CD1c-positive myeloid dendritic cell (primary cell): Measurements from ENCODE around the gene SCP2.

ENCODE experiments used
- DNase-seq: peaks from one replicate; pipeline ENCODE4 v3.0.0-alpha.2; 2016; ENCODE audit errors: extremely low spot score

The SCP2 gene

DNA sequence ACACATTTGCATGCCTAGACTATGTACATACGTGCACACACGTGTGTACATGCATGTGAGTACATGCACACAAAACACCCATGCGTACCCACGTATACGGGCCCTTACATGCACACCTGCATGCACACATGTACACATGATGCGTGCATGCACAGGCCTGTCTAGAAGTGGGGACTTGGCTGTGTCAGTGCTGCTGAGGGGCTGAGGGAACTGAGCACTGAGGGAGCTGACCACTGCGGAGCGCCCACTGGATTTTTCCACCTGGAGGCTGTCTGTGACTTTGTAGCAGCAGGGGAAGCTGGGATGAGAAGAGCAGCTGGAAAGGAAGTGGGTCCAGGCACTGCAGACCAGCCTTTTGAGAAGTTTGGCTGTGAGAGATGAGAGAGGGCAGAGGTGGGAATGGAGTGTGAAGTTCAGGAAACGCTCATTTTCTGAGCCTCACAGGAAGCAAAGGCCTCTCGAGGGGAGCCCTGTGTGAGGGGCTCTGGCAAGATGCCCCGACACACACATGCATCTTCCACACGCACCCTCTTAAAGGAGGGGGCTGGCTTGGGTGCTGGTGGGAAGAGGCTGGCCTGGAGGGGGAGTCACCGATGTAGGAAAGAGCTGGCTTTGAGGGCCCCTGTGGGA is 155.9 kb downstream of the SCP2 start:
- DNase-seq, result no peak

DNA sequence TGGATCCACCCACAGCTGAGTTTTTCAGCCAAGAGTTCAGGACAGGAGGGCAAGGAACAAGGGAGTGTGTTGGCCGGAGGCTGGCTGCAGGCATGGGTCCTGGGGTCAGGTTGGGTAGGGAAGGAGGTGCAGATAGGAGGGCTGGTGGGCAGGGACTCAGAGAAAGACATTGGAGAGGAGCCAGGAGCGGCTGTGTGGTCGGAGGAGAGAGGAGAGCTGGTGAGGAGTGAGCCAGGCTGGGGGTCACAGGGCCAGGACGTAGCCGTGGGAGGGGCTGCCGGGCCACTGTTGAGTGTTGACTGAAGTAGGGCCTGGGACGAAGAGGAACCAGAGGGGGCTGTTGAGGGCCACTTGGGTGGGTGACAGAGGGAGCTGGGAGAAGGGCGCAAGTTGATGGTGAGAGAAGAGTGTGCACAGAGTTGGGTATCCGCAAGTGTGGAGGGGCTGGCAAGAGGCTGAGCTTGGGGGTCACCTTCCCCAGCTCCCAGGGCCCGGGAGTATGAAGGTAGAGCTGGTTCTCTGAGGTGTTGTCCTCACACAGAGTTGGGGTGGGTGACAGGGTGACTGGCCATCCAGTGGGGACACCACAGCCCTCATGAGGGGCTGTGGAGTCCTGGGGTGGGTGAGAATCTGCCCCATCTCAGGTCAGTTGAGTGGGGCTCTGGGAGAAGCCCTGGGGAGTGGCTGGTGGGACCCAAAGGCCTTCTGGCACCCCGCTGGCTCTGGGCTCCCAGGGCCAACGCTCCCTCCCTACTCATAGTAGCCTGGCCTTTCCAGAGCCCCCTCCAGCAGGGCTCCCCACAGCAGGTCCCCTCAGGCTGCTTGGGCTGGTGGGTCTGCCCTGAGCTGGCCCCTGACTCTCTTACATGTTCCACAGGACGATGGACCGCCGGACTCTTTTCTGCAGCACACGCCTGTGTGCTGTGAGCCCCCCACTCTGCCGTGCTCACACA is 156.8 kb downstream of the SCP2 start:
- DNase-seq, result no peak

DNA sequence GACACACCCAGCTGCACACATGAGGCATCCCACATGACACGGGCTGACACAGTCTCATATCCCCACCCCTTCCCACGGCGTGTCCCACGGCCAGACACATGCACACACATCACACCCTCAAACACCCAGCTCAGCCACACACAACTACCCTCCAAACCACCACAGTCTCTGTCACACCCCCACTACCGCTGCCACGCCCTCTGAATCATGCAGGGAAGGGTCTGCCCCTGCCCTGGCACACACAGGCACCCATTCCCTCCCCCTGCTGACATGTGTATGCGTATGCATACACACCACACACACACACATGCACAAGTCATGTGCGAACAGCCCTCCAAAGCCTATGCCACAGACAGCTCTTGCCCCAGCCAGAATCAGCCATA is 157.5 kb downstream of the SCP2 start:
- DNase-seq, result no peak

DNA sequence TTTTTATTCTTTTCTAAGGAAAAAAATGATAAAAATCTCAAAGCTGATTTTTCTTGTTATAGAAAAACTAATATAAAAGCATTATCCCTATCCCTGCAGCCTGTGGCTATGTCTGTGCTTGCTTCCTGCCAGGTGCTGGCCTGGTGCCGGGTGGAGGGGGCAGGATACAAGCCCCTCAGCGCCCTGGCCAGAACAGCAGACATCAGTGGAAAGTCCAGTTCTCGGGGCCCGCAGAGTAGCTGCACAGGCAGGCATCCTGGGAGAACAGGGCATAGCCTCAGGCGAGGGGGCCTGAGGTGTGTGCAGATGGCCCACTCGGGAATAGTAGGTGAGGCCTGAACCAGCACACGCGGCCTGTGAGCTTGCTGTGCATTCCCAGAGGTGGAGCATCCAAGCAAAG is 158.3 kb downstream of the SCP2 start:
- no peak for DNase-seq

DNA sequence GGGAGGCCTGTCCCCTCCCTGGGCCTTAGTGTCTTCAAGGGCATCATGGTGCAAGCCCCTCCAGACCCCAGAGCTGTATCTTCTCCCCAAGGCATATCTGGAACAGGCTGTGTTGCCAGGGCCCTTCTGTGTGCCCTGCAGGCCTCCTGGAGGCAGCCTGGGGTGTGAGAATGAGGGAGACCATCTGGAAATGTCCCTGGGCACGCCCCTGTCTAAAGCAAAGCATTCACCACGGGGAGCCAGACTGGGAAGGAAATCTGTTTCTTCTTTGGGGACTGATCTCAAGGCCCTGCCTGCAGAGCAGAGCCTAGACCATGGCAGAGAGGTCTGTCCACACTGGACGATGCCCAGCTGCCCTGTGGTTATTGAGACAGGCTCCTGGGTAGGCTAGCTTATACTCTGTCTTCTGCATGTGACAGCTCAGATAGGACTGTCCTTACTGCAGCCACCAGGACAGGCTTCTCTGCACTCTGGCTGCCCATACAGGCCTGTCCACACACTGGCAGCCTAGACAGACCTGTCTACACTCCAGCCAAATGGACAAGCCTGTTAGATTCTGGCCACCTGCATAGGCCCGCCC is 159.5 kb downstream of the SCP2 start:
- DNase-seq, result no peak

DNA sequence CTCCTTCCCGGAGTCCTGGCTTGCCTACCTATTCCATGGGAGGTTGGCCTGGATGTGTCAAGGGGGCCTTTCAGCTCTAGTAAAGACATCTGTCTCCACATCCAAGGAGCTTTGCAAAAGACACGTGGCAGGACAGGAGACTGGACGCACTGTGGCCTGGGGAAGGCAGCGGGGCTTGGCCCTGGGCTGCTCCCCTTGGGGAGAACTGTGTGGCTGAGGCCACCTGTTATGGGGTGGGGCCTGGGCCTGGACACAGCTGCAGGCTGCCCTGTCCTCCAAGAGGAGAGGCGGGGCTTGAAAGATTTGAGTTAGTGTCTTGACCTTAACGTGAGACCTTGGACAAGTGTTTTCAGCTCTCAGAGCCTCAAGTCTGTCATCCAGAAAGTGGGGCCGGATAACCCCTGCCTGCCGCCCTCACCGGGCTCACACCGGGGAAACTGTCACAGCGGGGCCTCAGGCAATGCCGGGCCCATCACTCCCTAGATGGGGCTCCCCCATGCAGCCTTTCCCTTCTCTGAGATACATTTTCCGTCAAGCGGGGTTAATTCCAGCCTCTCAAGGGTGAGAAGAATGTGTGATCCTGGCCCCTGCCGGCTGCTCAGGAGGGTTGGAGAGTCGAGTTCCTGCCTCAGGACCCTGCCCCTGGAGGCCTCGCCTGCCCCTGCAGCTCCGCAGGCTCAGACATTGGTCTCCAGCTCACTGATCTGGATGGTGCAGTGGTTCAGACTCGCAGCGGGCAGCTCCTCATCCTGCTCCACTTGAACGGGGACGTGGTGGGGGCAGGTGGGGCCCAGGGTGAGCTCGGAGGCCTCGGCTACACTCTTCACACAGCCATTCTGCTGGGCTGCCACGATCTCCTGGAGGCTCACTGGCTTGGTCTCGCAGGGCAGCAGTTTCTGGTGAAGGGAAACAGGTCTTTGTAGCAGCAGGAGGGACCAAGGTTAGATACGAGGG is 160.5 kb downstream of the SCP2 start:
- no peak for DNase-seq

DNA sequence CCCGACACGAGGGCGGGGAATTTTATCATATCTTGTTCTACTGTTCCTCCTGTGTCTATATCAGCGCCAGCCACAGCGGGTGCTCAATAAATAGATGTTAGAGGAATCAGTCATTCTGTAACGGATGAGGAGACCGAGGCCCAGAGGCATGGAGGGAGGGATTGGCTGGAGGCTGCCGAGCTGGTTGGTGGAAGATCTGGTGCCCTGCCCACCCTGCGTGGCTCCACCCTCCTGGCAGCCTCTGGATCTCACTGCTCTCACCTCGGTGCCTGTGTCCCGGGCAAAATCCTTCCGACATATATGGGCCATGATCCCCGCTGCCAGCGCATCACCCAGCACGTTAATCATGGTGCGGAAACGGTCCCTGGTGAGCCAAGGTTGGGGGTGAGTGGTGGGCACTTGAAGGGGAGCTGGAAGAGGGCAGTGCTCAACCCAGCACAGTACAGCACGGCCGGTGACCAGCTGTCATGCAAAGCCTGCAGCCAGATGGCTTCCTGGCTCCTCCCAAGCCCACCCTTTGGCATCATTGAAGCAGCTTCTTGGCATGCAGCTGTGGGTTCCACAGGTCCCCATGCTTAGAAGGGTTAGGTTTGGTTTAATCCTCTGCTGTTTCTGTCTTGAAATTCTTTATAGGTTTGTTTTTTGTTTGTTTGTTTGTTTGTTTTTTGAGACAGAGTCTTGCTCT is 161.7 kb downstream of the SCP2 start:
- no peak for DNase-seq

DNA sequence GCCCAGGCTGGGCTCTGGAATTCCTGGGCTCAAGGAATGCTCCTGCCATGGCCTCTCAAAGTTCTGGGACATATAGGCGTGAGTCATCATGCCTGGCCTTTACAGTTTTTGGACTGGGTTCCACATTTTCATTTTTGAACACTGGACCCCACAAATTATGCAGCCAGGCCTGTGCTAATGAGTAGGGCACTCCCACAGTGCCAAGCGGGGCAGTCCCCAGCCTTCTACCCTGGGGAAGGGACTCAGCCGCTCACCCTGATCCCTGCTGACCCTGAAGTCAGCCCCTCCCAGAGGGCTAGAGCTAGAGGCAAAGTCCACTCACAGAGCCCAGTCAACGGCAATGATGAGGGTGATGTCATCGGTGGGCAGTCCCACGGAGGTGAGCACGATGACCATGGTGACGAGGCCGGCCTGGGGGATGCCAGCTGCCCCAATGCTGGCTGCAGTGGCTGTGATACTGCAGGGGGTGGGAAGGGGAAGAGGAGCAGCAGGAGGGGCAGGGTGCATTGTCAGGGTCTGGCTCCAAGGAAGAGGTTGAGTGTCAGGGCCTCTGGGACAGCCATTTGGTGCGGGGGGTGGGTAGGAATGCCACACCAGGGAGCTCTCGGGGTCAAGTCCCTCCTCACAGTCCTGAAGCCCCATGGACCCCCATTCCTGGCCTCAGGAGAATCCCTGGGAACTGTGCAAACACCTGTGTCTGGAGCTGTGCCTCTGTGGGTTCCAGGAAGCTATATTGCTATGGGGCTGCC is 162.6 kb downstream of the SCP2 start:
- DNase-seq, result no peak

DNA sequence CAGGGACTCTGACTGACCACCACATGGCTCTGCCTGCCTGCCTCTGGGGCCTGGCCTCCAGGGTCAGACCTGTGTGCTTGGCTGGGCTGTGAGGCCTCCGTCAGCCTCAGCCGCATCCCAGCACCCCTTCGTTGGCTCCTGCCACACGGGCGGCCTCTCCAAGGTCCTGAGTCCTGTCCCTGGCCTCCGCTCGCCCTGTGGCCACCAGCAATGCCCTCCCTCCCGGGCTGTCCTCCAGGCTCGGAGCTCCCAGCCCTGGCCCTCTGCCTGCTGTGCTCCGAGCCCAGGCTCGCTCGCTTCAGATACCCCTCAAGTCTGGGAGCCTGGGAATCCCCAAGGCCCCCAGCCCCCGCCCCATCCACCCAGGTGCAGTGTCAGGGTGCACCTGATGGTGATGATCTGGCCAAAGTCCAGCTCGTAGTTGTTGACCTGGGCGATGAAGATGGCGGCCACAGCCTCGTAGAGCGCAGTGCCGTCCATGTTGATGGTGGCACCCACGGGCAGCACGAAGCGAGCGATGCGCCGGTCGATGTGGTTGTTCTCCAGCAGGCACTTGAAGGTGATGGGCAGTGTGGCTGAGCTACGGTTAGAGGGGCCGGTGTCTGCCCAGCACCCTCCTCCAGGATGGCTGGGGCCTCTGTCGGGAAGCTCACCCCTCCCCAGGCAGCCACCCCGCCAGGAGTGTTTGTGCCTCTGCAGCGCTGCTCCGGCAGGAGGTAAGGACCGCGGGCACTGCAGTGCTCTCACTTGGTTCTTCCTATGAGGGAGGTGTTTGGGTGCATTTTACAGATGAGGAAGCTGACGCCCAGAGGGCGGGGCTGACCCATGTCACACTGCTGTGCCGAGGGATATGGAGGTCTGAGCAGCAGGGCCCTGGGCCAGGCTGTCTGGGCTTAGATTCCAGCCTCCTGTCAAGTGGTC is 163.4 kb downstream of the SCP2 start:
- DNase-seq, result peak; percentile 9

DNA sequence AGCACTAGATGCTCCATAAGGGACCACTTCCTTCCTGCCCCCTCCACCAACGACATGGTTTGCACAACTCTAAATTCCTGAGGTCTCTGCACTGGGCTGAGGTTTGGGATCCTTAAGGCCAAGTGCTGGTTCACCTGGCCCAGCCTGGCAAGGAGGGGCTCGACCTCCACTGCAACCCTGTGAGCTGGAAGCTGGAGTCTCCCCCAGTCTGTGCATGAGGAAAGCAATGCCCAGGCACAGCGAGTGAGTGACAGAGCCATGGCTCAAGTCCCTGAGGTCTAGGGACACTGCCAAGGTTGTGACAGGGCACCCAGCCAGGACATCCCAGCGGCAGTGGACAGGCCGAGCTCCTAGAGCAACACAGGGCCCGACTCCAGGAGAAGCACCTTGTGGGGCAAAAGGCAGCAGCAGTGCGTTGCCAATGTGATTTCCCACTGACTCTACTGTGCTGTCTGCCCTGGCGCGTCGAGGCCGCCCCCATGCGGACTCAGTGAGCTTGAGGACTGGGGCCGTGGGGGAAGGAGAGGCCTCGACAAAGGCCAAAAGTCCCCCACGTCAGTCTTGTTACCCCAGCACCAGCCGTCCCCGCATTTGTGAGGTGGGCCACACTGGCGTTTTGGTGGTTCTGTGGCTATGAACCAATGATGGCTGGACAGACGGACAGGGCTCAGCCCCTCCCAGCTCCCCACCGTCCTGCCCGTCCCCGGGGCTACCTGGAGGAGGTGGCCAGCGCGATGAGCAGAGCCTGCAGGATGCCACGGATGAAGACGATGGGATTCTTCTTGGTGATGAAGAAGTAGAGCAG is 165.0 kb downstream of the SCP2 start:
- no peak for DNase-seq

DNA sequence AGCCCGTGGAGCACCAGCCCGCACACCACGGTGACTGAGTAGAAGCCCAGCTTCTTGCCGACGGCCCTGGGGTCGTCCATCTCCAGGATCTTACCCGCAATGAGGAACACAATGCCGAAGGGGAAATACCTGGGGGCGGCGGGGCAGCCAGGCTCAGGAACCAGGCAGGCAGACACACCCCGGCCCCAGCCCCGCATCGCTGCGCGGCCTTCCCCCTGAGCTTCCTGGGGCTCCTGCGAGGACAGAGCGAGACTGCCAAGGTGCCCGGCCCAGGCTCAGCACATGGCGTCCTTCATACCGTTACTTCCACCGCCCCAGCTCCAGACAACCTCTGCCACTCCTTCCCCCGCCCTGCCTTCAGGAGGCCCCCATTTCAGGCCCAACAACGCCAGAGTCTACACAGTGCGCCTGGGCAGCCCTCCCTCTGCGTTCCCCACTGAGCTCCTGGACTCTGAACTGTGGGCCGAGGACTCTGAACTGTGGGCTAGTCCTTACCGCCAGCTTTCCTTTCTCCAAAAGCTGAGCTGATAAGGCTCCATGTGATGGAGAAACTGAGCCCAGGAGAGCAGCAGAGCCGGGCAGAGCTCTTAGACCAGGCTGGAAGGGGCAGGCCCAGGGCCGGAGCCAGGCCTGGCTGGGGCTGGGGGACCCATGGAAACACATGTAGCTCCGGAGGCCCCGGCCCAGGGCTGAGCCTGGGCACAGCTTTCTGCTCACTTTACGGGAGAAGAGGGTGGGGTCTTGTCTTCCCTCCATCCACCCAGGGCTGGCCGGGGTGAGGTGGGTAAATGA is 165.8 kb downstream of the SCP2 start:
- no peak for DNase-seq

DNA sequence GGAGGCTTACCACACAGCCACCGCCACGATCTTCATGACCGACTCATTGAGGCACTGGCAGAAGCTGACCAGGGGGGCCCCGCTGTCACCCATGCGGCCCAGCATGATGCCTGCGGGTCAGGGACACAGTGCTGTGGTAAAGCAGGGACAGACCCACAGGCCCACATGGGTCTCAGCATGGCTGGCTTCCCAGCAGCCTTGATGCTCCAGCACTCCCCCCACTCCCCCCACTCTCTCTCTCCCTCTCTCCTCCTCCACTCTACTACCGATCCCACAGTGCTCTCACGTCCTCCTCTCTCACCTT is 166.3 kb downstream of the SCP2 start:
- no peak for DNase-seq

DNA sequence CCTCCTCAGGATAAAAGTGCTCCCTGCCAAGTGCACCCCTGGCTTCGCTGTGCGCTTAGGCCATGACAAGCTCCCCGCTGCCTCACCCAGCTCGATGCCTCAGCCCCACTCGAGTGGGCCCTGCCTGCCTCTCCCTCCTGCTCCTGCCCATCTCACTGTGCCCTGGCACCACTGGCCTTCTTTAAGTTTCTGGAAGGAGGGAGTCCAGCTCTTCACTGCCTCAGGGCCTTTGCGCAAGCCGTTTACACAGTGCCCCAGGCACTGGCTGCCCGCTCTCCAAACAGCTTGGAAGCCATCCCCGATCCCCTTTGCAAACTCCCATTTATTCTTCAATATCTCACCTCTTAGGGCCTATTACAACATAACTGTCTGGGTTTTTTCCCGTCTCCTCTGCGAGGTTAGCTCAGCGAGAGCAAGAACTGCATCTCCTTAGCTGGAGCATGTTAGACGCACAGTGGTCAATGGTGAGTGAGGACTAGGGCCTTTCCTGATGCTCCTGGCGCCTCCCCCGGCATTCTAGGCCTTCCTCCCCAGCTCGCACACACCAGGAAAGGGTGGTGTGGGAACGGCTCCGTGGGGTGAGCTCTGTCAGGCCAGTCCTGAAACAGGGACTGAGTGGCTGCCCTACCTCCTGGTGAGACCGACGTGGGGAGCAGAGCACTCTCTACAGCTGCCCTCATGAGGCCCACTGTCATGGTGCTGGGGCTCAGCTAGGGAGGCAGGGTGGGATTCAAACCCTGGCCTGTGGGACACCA is 166.9 kb downstream of the SCP2 start:
- DNase-seq, result no peak

DNA sequence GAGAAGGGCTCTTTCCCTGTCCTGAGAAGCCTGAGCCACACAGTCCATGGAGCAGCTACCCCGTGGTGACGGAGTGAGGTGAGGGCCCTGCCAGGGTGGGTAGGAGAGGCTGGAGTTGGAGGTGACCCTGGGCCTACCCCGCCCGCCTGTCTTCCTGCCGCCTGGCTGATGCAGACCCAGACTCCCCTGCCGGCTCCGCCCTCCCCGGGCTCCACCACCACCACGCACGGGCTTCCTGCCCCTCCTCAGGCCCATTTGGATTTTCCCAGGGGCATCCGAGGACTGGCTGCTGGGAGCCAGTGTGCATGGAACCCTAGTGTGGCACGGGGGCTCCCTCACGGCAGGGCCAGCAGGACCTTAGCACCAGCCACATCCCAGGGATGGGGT is 167.4 kb downstream of the SCP2 start:
- no peak for DNase-seq
